ENCODE results near the gene TMBIM1. TPM values are rescaled to one million over a fixed set of nuclear protein-coding genes. Genes with fewer than 3 reads are reported as not detected.
A peak's percentile ranks its signal among the peaks of the same experiment; 100 is the strongest.

Gene TMBIM1
- total RNA-seq, 6 donors from 2014 or later, result 112 to 359 (median 236) TPM

- 0% methylated on average over 25 to 41 of the region's 64 CpGs for WGBS, 2 donors
- Histone ChIP-seq H3K36me3 (peaks cover 16 to 53% (median 41%) of the 10 kb centered on the region in 4 donors), H3K27me3 (no peaks in the 10 kb centered on the region), H3K9me3 (no peaks in the 10 kb centered on the region), H3K27ac (peak within 1 kb of the TSS; percentile 72 to 89 (median 80)), H3K4me3 (peak within 1 kb of the TSS; percentile 69 to 82 (median 75)), H3K4me1 (peaks cover 42 to 61% (median 47%) of the 10 kb centered on the region in 4 donors)
- DNase-seq (peak; percentile 98 to 100), ATAC-seq (ENCODE audit: low FRiP score in 2 of 2) (peak; percentile 95 to 98)
- peak in 4 of 6 experiments; percentile 17 to 51 (median 28) for TF ChIP-seq CTCF (IDR thresholded peaks at IDR 0.05)
- TF ChIP-seq POLR2A (IDR thresholded peaks at IDR 0.05), result peak in 3 of 4 donors; percentile 33 to 85 (median 66)
- peak in 1 of 4 donors; percentile 5 for TF ChIP-seq EP300 (IDR thresholded peaks at IDR 0.05)
- TF ChIP-seq POLR2AphosphoS5 (IDR thresholded peaks at IDR 0.05), result peak; percentile 74 to 86
Measured at GRCh38 chr2:218269900-218270720, 22.2 kb downstream of the TMBIM1 start, which contains the start of the genes AAMP and PNKD. AAMP (minus strand) TSS chr2:218270137; CDS start chr2:218270086, 51 bp downstream. PNKD (plus strand) TSS chr2:218270519; CDS start chr2:218270536, 17 bp downstream.

GRCh38 chr2:218267259-218267658 lies 25.0 kb downstream of the TMBIM1 start:
- DNase-seq (no peak), ATAC-seq (ENCODE audit: low FRiP score in 2 of 2) (no peak)
- WGBS, 2 donors, result 96 to 98% methylated on average over 6 of the region's 6 CpGs
- Histone ChIP-seq H3K4me3 (no peak overlapping the region), H3K36me3 (peaks cover 6 to 58% (median 49%) of the 10 kb centered on the region in 4 donors), H3K4me1 (peaks cover 31 to 63% (median 42%) of the 10 kb centered on the region in 4 donors), H3K27ac (no peak overlapping the region), H3K27me3 (no peaks in the 10 kb centered on the region), H3K9me3 (no peaks in the 10 kb centered on the region)
- no peak for TF ChIP-seq POLR2A (IDR thresholded peaks at IDR 0.05)
- TF ChIP-seq POLR2AphosphoS5 (IDR thresholded peaks at IDR 0.05), result no peak
- no peak for TF ChIP-seq EP300 (IDR thresholded peaks at IDR 0.05)
- no peak for TF ChIP-seq CTCF (IDR thresholded peaks at IDR 0.05)

GRCh38 chr2:218266316-218266979 lies 25.9 kb downstream of the TMBIM1 start:
- WGBS, 2 donors, result 92 to 97% methylated on average over 11 to 15 of the region's 15 CpGs
- Histone ChIP-seq H3K9me3 (no peaks in the 10 kb centered on the region), H3K36me3 (peaks cover 6 to 58% (median 49%) of the 10 kb centered on the region in 4 donors), H3K4me3 (no peak overlapping the region), H3K4me1 (peaks cover 25 to 59% (median 42%) of the 10 kb centered on the region in 4 donors), H3K27me3 (no peaks in the 10 kb centered on the region), H3K27ac (no peak overlapping the region)
- no peak for ATAC-seq (ENCODE audit: low FRiP score in 2 of 2)
- DNase-seq, result no peak
- no peak for TF ChIP-seq POLR2A (IDR thresholded peaks at IDR 0.05)
- no peak for TF ChIP-seq POLR2AphosphoS5 (IDR thresholded peaks at IDR 0.05)
- TF ChIP-seq EP300 (IDR thresholded peaks at IDR 0.05), result no peak
- no peak for TF ChIP-seq CTCF (IDR thresholded peaks at IDR 0.05)

- no peak for DNase-seq
- ATAC-seq (ENCODE audit: low FRiP score in 2 of 2), result no peak
- H3K36me3 ChIP-seq, result peaks cover 6 to 58% (median 49%) of the 10 kb centered on the region in 4 donors
- no peak for TF ChIP-seq POLR2A (IDR thresholded peaks at IDR 0.05)
- TF ChIP-seq POLR2AphosphoS5 (IDR thresholded peaks at IDR 0.05), result no peak
- no peak for TF ChIP-seq CTCF (IDR thresholded peaks at IDR 0.05)
- no peak for TF ChIP-seq EP300 (IDR thresholded peaks at IDR 0.05)
- H3K9me3 ChIP-seq, result no peaks in the 10 kb centered on the region
- no peaks in the 10 kb centered on the region for H3K27me3 ChIP-seq
- H3K4me3 ChIP-seq, result no peak overlapping the region
- peaks cover 26 to 59% (median 43%) of the 10 kb centered on the region in 4 donors for H3K4me1 ChIP-seq
- WGBS, 2 donors, result 91 to 93% methylated on average over 8 of the region's 8 CpGs
- H3K27ac ChIP-seq, result peak overlapping the region in 2 of 4 donors; percentile 67 to 82
Measured at GRCh38 chr2:218265626-218266025, 26.7 kb downstream of the TMBIM1 start.
